Measurements from ENCODE around the gene RABGEF1.
A peak's percentile ranks its signal among the peaks of the same experiment; 100 is the strongest.
"Not testable (repeated sequence)": the region's sequence is repeated elsewhere in the genome, so short reads cannot be mapped to it uniquely, and the experiment has no call there.

Gene RABGEF1

DNA sequence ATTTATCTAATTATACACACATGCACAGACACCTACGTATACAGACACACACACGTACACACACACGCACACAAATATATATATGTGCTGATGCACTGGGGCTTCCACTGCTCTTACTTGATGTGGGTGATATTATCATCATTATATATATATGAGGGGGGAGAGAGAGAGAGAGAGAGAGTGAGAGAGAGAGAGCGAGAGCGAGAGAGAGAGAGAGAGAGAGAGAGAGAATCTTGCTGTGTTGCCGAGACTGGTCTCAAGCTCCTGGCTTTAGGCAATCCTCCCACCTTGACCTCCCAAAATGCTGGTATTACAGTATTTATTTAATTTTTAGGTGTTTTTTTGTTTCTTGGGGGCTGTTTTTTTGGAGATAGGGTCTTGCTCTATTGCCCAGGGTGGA is 3.6 kb upstream of the RABGEF1 start:
- H3K27me3 ChIP-seq (ENCODE audit: insufficient read depth, low read length), result no peaks in the 10 kb centered on the region
- H3K27ac ChIP-seq (ENCODE audit: low read length), result no peak overlapping the region
- no peaks in the 10 kb centered on the region for H3K36me3 ChIP-seq (ENCODE audit: insufficient read depth, low read depth, low read length)
- no peaks in the 10 kb centered on the region for H3K9me3 ChIP-seq (ENCODE audit: insufficient read depth, low read depth, low read length)
- H3K4me3 ChIP-seq (ENCODE audit: low read length), result no peak overlapping the region
- no peak overlapping the region for H3K9ac ChIP-seq (ENCODE audit: low read depth, low read length)
- H3K4me1 ChIP-seq (ENCODE audit: insufficient read depth, low read length), result peaks cover 3% of the 10 kb centered on the region; the same call in 1 of the 2 replicates

DNA sequence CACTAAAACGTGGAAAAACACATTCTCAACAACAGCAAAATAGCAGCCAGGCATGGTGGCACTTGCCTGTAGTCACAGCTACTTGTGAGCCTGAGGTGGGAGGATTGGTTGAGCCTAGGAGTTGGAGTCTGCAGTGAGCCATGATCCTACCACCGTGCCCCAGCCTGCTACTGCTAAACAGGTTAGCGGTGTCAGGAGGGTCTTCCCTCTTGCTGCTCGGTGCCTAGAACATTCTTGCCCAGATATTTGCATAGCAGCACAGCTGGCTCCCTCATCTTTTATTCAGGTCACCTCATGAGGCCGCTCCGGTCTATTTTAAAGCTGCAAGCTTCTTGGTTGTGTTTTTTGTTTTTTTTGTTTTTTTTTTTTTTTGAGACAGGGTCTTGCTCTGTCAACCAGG is 2.9 kb upstream of the RABGEF1 start:
- Histone ChIP-seq H3K27me3 (ENCODE audit: insufficient read depth, low read length) (no peaks in the 10 kb centered on the region), H3K9ac (ENCODE audit: low read depth, low read length) (no peak overlapping the region), H3K4me1 (ENCODE audit: insufficient read depth, low read length) (peaks cover 3% of the 10 kb centered on the region; the same call in 1 of the 2 replicates), H3K27ac (ENCODE audit: low read length) (no peak overlapping the region), H3K9me3 (ENCODE audit: insufficient read depth, low read depth, low read length) (no peaks in the 10 kb centered on the region), H3K4me3 (ENCODE audit: low read length) (no peak overlapping the region), H3K36me3 (ENCODE audit: insufficient read depth, low read depth, low read length) (no peaks in the 10 kb centered on the region)

DNA sequence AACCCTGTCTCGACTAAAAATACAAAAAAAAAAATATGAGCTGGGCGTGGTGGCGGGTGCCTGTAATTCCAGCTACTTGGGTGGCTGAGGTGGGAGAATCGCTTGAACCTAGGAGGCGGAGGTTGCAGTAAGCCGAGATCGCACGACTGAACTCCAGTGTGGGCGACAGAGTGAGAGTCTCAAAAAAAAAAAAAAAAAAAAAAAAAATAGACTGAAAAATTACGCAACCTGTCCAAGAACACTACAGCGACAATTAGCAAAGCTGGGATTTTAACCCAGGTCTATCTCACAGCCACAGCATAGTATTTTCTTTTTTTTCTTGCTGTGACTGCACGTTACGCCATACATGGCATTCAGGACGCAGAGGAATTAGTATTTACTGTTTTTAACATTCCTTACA is 1.1 kb upstream of the RABGEF1 start:
- Histone ChIP-seq H3K4me1 (ENCODE audit: insufficient read depth, low read length) (peaks cover 3% of the 10 kb centered on the region; the same call in 1 of the 2 replicates), H3K36me3 (ENCODE audit: insufficient read depth, low read depth, low read length) (no peaks in the 10 kb centered on the region)

DNA sequence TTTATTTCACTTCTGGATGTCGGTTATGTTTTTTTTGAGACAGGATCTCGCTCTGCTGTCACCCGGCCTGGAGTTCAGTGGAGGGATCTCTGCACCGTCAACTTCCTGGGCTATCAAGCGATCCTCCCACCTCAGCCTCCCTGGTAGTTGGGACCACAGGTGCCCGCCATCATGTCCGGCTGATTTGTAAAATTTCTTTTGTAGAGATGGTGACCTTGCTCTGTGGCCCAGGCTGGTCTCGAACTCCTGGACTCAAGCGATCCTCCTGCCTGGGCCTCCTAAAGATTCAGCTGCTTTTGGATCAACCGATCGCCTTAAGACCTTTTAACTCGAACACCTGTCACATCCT is 606 bp upstream of the RABGEF1 start:
- peak overlapping the region; percentile 86 for H3K4me3 ChIP-seq (ENCODE audit: low read length)
- H3K4me1 ChIP-seq (ENCODE audit: insufficient read depth, low read length), result peaks cover 3% of the 10 kb centered on the region; the same call in 1 of the 2 replicates
- H3K9ac ChIP-seq (ENCODE audit: low read depth, low read length), result peak overlapping the region; percentile 87
- H3K27me3 ChIP-seq (ENCODE audit: insufficient read depth, low read length), result no peaks in the 10 kb centered on the region
- no peaks in the 10 kb centered on the region for H3K36me3 ChIP-seq (ENCODE audit: insufficient read depth, low read depth, low read length)
- H3K27ac ChIP-seq (ENCODE audit: low read length), result peak overlapping the region; percentile 65
- H3K9me3 ChIP-seq (ENCODE audit: insufficient read depth, low read depth, low read length), result no peaks in the 10 kb centered on the region

More for the DNA sequence above, 1.1 kb upstream of the RABGEF1 start:
- Histone ChIP-seq H3K9ac (ENCODE audit: low read depth, low read length) (peak overlapping the region; percentile 87; the same call in 1 of the 2 replicates), H3K4me3 (ENCODE audit: low read length) (peak overlapping the region; percentile 86), H3K9me3 (ENCODE audit: insufficient read depth, low read depth, low read length) (no peaks in the 10 kb centered on the region), H3K27me3 (ENCODE audit: insufficient read depth, low read length) (no peaks in the 10 kb centered on the region), H3K27ac (ENCODE audit: low read length) (no peak overlapping the region)

DNA sequence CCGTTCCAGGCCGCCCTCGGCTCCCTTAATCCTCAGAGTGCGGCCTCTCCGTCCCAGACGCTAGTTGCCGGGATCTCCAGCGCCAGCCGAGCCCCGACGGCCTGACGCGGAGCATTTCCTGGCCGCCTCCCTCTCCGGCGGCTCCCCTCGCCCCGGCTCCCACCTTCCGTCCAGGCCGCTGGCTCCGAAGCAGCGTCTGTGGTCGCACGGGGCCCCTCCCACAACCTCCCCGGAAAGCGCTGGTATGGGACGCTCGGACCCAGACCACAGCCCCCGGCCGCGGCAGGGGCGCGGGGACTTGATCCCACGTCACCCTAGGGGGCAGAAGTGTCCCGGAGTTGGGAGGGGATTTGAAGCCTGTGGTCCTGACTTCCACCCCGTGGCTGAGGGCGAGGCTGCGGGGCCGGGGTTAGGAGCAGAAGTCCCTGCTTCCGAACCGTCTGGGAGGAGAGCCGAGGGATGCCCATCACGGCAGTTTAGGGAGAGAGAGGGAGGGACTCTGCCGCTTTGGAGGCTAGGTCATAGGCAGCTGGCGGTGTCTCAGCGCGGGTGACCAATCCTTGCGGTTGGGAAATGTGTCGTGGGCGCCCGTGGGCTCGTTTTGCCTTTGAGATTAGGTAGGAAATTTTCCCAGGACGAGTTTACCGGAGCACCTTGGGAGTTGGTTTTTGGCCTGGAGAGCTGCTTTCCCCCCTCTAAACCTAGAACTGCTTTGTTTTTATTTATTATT is 612 bp downstream of the RABGEF1 start:
- not testable (repeated sequence) for H3K36me3 ChIP-seq (ENCODE audit: insufficient read depth, low read depth, low read length); H3K9me3 ChIP-seq (ENCODE audit: insufficient read depth, low read depth, low read length); H3K27ac ChIP-seq (ENCODE audit: low read length); H3K4me1 ChIP-seq (ENCODE audit: insufficient read depth, low read length); H3K27me3 ChIP-seq (ENCODE audit: insufficient read depth, low read length)
- H3K4me3 ChIP-seq (ENCODE audit: low read length), result peak overlapping the region; percentile 86
- H3K9ac ChIP-seq (ENCODE audit: low read depth, low read length), result peak overlapping the region; percentile 87

DNA sequence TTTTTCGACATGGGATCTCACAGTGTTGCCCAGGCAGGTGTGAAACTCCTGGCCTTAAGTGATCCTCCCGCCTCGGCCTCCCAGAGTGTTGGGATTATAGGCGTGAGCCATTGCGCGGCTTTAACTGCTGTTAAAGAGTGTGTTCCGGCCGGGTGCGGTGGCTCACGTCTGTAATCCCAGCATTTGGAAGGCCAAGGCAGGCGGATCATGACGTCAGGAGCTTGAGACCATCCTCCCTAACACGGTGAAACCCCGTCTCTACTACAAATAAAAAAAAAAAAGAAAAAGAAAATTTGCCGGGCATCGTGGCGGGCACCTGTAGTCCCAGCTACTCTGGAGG is 1.1 kb downstream of the RABGEF1 start:
- Histone ChIP-seq H3K27me3 (ENCODE audit: insufficient read depth, low read length) (no peaks in the 10 kb centered on the region), H3K9me3 (ENCODE audit: insufficient read depth, low read depth, low read length) (no peaks in the 10 kb centered on the region), H3K4me1 (ENCODE audit: insufficient read depth, low read length) (peaks cover 3% of the 10 kb centered on the region; the same call in 1 of the 2 replicates), H3K36me3 (ENCODE audit: insufficient read depth, low read depth, low read length) (no peaks in the 10 kb centered on the region), H3K9ac (ENCODE audit: low read depth, low read length) (peak overlapping the region; percentile 87), H3K27ac (ENCODE audit: low read length) (no peak overlapping the region), H3K4me3 (ENCODE audit: low read length) (peak overlapping the region; percentile 86)

DNA sequence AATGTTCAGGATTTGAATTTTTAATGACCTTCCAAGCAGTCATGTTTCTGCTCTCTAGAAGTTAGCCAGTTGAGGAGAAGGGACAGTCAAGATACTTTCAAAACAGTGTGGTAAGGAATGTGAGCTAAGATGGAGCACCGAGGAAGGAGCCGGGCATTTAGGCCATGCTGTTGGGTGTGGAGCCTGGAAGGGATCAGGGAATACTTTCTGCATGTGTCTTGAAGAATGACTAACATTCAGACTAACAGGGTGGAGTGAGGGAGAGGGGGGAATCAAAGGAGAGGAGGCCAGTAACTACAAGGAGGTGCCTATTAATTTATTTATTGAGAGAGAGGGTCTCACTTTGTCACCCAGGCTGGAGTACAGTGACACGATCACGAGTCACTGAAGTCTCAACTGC is 1.8 kb downstream of the RABGEF1 start:
- H3K36me3 ChIP-seq (ENCODE audit: insufficient read depth, low read depth, low read length); H3K4me3 ChIP-seq (ENCODE audit: low read length); H3K27ac ChIP-seq (ENCODE audit: low read length); H3K4me1 ChIP-seq (ENCODE audit: insufficient read depth, low read length); H3K27me3 ChIP-seq (ENCODE audit: insufficient read depth, low read length); H3K9me3 ChIP-seq (ENCODE audit: insufficient read depth, low read depth, low read length); H3K9ac ChIP-seq (ENCODE audit: low read depth, low read length): not testable (repeated sequence)

DNA sequence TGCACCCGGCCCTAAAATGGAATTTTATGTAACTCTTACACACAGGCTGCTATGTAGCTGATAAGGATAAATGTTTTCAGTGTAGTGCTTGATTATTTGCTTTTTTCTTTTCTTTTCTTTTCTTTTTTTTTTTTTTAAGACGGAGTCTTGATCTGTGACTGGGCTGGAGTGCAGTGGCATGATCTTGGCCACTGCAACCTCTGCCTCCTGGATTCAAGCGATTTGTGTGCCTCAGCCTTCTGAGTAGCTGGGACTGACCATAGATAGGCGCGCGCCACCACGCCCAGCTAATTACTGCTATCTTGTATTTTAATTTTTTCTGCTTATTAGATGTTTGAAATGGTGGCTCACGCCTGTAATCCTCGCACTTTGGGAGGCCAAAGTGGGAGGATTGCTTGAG is 3.4 kb downstream of the RABGEF1 start:
- Histone ChIP-seq H3K9me3 (ENCODE audit: insufficient read depth, low read depth, low read length) (no peaks in the 10 kb centered on the region), H3K27ac (ENCODE audit: low read length) (no peak overlapping the region), H3K9ac (ENCODE audit: low read depth, low read length) (no peak overlapping the region), H3K4me1 (ENCODE audit: insufficient read depth, low read length) (peaks cover 3% of the 10 kb centered on the region; the same call in 1 of the 2 replicates), H3K27me3 (ENCODE audit: insufficient read depth, low read length) (no peaks in the 10 kb centered on the region), H3K36me3 (ENCODE audit: insufficient read depth, low read depth, low read length) (peaks cover 2% of the 10 kb centered on the region; the same call in 1 of the 2 replicates), H3K4me3 (ENCODE audit: low read length) (no peak overlapping the region)

DNA sequence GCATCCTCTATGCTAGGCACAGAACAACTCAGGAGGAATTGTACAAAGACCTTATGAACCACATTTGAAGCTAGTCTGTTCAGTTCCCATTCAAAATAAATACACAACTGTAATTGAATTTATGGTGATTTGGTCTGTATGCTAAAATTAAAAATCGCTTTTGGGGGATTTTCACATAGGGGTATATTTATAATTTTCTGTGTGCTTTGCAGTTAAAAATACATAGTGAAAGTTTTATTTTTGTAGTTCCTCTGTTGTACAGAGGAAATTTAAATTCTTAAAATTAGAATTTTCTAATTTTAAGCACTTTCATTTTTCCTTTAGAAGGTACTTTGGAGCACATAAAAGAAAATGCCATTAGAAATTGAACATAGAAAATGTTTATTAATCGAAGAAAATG is 6.9 kb downstream of the RABGEF1 start:
- Histone ChIP-seq H3K27ac (ENCODE audit: low read length) (no peak overlapping the region), H3K36me3 (ENCODE audit: insufficient read depth, low read depth, low read length) (peaks cover 4% of the 10 kb centered on the region; the same call in 1 of the 2 replicates), H3K9me3 (ENCODE audit: insufficient read depth, low read depth, low read length) (no peaks in the 10 kb centered on the region), H3K9ac (ENCODE audit: low read depth, low read length) (no peak overlapping the region), H3K4me3 (ENCODE audit: low read length) (no peak overlapping the region), H3K27me3 (ENCODE audit: insufficient read depth, low read length) (no peaks in the 10 kb centered on the region), H3K4me1 (ENCODE audit: insufficient read depth, low read length) (no peaks in the 10 kb centered on the region)

DNA sequence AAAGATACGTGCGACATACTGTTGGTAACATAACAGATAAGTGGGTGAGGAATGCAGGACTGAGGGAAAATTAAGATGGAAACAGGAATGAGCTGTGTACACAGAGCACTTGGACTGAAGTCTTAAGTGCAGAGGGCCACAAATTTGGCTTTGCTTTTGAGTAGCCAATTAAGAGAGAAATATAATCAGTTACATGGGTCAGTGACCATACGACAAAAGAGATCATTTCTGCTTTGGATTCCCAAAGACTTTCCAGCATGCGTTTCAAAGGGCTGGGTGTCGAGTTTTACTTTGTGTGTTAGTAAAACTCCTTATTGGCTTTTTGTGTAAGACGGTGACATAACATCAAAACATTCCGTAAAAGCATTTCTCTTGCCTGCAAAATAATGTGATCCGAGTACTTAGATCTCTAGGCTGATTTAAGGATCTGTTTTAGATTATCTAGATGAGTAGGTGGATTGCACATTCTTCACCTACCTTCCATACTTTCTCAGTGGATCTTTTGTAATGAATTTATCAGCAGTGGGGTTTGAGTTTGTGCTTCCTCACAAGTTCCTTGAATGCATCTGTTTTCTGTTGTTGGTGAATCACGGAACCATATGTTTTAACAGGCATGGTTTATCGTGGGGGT is 7.5 kb downstream of the RABGEF1 start:
- Histone ChIP-seq H3K9ac (ENCODE audit: low read depth, low read length) (no peak overlapping the region), H3K36me3 (ENCODE audit: insufficient read depth, low read depth, low read length) (peaks cover 4% of the 10 kb centered on the region; the same call in 1 of the 2 replicates), H3K9me3 (ENCODE audit: insufficient read depth, low read depth, low read length) (no peaks in the 10 kb centered on the region)

DNA sequence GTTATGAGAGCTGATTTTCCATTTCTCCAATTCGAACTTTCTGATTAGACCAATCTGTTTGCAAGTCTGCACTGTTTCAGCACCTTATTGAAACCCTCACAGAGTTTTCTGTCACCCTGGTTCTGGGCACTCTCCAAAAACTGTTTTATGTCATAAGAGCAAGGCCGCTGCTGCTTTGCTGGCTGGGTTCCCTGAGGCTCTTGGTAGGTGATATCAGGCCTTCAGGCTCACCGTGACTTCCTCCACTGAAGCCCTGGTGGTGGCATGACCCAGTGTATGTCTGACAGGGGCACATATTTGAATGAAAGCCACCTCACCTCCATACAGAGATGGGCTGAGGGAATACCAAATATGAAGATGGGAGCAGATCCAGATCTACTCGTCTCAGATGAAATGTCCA is 8.3 kb downstream of the RABGEF1 start:
- Histone ChIP-seq H3K27ac (ENCODE audit: low read length) (no peak overlapping the region), H3K4me1 (ENCODE audit: insufficient read depth, low read length) (no peaks in the 10 kb centered on the region), H3K9me3 (ENCODE audit: insufficient read depth, low read depth, low read length) (no peaks in the 10 kb centered on the region), H3K9ac (ENCODE audit: low read depth, low read length) (no peak overlapping the region), H3K4me3 (ENCODE audit: low read length) (no peak overlapping the region), H3K27me3 (ENCODE audit: insufficient read depth, low read length) (no peaks in the 10 kb centered on the region), H3K36me3 (ENCODE audit: insufficient read depth, low read depth, low read length) (peaks cover 4% of the 10 kb centered on the region; the same call in 1 of the 2 replicates)

More for the DNA sequence above, 7.5 kb downstream of the RABGEF1 start:
- no peaks in the 10 kb centered on the region for H3K4me1 ChIP-seq (ENCODE audit: insufficient read depth, low read length)
- H3K27me3 ChIP-seq (ENCODE audit: insufficient read depth, low read length), result no peaks in the 10 kb centered on the region
- no peak overlapping the region for H3K4me3 ChIP-seq (ENCODE audit: low read length)
- no peak overlapping the region for H3K27ac ChIP-seq (ENCODE audit: low read length)

DNA sequence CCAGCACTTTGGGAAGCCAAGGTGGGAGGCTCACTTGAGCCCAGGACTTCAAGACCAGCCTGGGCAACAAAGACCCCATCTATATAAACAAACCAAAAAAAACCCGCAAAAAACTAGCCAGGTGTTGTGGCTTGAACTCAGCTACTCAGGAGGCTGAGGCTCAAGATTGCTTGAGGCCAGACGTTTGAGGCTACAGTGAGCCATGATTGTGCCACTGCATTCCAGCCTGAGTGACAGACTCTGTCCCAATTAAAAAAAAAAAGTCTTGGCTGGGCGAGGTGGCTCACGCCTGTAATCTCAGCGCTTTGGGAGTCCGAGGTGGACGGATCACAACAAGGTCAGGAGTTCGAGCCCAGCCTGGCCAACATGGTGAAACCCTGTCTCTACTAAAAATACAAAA is 11.4 kb downstream of the RABGEF1 start:
- Histone ChIP-seq H3K36me3 (ENCODE audit: insufficient read depth, low read depth, low read length) (peaks cover 4% of the 10 kb centered on the region; the same call in 1 of the 2 replicates), H3K9me3 (ENCODE audit: insufficient read depth, low read depth, low read length) (no peaks in the 10 kb centered on the region), H3K27ac (ENCODE audit: low read length) (no peak overlapping the region), H3K9ac (ENCODE audit: low read depth, low read length) (no peak overlapping the region), H3K27me3 (ENCODE audit: insufficient read depth, low read length) (no peaks in the 10 kb centered on the region), H3K4me3 (ENCODE audit: low read length) (no peak overlapping the region), H3K4me1 (ENCODE audit: insufficient read depth, low read length) (no peaks in the 10 kb centered on the region)

All from iPS-20b (cell line).